ENCODE data around the gene ZNF665.
A peak's percentile ranks its signal among the peaks of the same experiment; 100 is the strongest.

The ZNF665 gene

DNA sequence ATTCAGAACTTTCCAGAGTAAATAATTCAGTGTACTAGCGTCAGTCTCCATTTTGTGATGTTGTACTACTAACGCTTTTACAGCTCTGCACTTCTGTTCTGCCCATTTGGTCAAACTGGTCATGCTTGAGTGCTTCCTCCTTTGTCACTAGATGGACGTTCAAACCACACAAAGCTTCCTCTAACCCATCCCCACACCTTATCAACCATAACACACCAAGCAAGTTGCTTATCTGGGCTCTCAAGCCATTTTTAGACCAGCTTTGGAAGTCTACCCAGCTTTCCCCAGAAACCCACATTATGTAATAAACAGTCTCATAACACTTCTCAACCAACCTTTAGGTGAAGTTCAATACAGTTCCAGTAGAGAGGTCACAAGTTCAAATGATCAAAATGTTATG lies 32.0 kb downstream of the ZNF665 start:
- ATAC-seq (ENCODE audit: low read depth) (no peak), DNase-seq (ENCODE audit: low spot score) (no peak)
- H3K9me3 ChIP-seq (ENCODE audit: severe bottlenecking) = peaks cover 14% of the 10 kb centered on the region
- H3K4me3 ChIP-seq (ENCODE audit: severe bottlenecking) = no peak overlapping the region
- H3K4me1 ChIP-seq (ENCODE audit: insufficient read depth, poor library complexity, severe bottlenecking) = no peaks in the 10 kb centered on the region
- H3K36me3 ChIP-seq (ENCODE audit: low read depth) = no peaks in the 10 kb centered on the region
- TF ChIP-seq, protein P1, sequence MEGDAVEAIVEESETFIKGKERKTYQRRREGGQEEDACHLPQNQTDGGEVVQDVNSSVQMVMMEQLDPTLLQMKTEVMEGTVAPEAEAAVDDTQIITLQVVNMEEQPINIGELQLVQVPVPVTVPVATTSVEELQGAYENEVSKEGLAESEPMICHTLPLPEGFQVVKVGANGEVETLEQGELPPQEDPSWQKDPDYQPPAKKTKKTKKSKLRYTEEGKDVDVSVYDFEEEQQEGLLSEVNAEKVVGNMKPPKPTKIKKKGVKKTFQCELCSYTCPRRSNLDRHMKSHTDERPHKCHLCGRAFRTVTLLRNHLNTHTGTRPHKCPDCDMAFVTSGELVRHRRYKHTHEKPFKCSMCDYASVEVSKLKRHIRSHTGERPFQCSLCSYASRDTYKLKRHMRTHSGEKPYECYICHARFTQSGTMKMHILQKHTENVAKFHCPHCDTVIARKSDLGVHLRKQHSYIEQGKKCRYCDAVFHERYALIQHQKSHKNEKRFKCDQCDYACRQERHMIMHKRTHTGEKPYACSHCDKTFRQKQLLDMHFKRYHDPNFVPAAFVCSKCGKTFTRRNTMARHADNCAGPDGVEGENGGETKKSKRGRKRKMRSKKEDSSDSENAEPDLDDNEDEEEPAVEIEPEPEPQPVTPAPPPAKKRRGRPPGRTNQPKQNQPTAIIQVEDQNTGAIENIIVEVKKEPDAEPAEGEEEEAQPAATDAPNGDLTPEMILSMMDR (IDR thresholded peaks at IDR 0.05; ENCODE audit: poor library complexity, severe bottlenecking) = no peak
- no peak overlapping the region for H3K27ac ChIP-seq (ENCODE audit: poor library complexity, severe bottlenecking)
- no peaks in the 10 kb centered on the region for H3K27me3 ChIP-seq (ENCODE audit: insufficient read depth, poor library complexity, severe bottlenecking)

DNA sequence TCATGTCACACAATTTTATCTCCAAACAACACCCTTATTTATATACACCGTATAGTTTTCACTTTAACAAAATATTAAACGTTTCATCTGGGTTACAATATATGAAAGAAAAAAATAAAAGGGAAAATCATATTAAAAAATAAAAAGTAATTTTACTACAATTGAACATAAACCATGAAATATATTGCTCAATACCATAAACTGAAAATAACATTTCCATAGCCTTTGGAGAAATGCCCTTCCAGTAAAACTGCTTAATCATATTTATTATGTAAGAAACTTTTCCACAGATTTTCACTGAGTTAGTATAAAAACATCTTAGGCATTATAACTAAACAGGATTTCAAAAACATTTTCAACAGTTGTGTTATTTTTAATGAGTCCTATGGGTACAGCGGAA lies 32.8 kb downstream of the ZNF665 start:
- TF ChIP-seq, protein P1 (IDR thresholded peaks at IDR 0.05; ENCODE audit: poor library complexity, severe bottlenecking) = no peak
- Histone ChIP-seq H3K27ac (ENCODE audit: poor library complexity, severe bottlenecking) (no peak overlapping the region), H3K4me3 (ENCODE audit: severe bottlenecking) (no peak overlapping the region), H3K27me3 (ENCODE audit: insufficient read depth, poor library complexity, severe bottlenecking) (no peaks in the 10 kb centered on the region), H3K36me3 (ENCODE audit: low read depth) (peaks cover 3% of the 10 kb centered on the region; the same call in 1 of the 2 replicates), H3K4me1 (ENCODE audit: insufficient read depth, poor library complexity, severe bottlenecking) (no peaks in the 10 kb centered on the region), H3K9me3 (ENCODE audit: severe bottlenecking) (peaks cover 7% of the 10 kb centered on the region)
- ATAC-seq (ENCODE audit: low read depth) (no peak), DNase-seq (ENCODE audit: low spot score) (no peak)

DNA sequence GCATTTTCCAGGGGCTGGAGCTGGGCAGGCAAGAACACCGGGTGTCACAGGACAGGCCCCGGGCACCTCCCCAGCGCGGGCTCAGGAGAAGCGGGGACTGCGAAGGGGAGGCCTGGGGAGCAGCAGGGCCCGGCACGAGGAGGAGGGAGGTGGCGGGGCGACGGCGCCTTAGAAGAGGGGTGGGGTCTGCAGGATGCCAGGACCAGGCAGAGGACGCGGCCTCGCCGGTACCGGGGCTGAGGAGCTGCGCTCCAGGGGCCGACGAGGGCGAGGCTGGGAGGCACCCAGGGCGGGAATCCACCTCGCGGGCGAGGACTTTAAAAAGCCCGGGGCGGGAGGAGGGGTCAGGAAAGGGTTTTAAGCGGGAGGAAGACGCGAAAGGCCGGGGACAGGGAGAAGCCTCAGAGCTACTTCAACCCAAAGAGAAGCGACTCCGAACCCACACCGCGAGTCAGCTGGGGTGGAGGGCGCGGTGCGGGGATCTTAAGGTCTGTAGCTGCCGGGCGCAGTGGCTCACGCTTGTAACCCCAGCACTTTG lies 35.0 kb downstream of the ZNF665 start:
- DNase-seq (ENCODE audit: low spot score) (no peak), ATAC-seq (ENCODE audit: low read depth) (peak; percentile 58)
- Histone ChIP-seq H3K4me3 (ENCODE audit: severe bottlenecking) (peak overlapping the region; percentile 63), H3K36me3 (ENCODE audit: low read depth) (peaks cover 6% of the 10 kb centered on the region; the same call in 1 of the 2 replicates), H3K27ac (ENCODE audit: poor library complexity, severe bottlenecking) (peak overlapping the region; percentile 15), H3K4me1 (ENCODE audit: insufficient read depth, poor library complexity, severe bottlenecking) (no peaks in the 10 kb centered on the region), H3K9me3 (ENCODE audit: severe bottlenecking) (peaks cover 4% of the 10 kb centered on the region), H3K27me3 (ENCODE audit: insufficient read depth, poor library complexity, severe bottlenecking) (no peaks in the 10 kb centered on the region)
- TF ChIP-seq, protein P1 (IDR thresholded peaks at IDR 0.05; ENCODE audit: poor library complexity, severe bottlenecking) = no peak

DNA sequence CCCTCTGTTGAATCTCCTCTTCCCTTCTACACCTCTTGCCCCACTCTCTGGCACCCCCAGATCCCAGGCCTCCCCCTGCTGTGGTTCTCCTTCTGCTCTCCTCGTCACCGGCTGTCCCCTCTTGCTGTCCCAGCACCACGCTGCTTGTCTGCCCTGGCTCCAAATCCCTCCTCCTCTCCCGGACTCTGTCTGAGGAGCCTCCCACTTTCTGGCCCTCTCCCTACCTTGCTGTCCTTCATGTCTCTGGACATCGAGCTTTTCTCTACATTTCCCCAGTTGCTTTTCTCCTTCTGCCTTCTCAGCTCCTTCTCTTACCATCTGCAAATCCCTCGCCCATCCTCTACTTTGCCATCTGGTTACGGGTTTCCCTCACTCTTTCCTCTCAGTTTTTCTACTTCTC lies 35.5 kb downstream of the ZNF665 start:
- peak overlapping the region; percentile 15 for H3K27ac ChIP-seq (ENCODE audit: poor library complexity, severe bottlenecking)
- ATAC-seq (ENCODE audit: low read depth) (peak; percentile 24; the same call in 1 of the 3 replicates), DNase-seq (ENCODE audit: low spot score) (no peak)
- H3K27me3 ChIP-seq (ENCODE audit: insufficient read depth, poor library complexity, severe bottlenecking) = no peaks in the 10 kb centered on the region
- peaks cover 4% of the 10 kb centered on the region for H3K9me3 ChIP-seq (ENCODE audit: severe bottlenecking)
- H3K4me1 ChIP-seq (ENCODE audit: insufficient read depth, poor library complexity, severe bottlenecking) = no peaks in the 10 kb centered on the region
- TF ChIP-seq, protein P1 (IDR thresholded peaks at IDR 0.05; ENCODE audit: poor library complexity, severe bottlenecking) = no peak
- peak overlapping the region; percentile 63 for H3K4me3 ChIP-seq (ENCODE audit: severe bottlenecking)
- peaks cover 6% of the 10 kb centered on the region; the same call in 1 of the 2 replicates for H3K36me3 ChIP-seq (ENCODE audit: low read depth)

DNA sequence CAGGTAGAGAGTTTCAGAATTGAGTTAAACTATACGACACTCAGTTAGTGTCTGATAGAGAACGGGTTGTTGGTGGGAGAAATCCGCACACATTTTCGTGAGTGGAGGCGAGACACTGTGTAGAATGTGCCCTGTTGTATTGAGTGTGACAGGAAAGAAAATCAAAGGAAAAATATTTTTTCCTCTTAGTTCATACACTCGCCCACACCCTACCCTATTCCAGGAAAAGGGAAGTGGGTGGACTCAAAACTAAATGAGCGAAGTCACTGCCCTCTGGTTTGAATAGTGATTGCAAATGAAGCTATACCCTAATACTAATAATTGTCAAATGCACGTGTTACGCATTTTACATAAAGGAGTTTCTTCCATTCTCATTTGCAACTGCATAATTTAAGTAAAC lies 36.3 kb downstream of the ZNF665 start:
- no peak overlapping the region for H3K27ac ChIP-seq (ENCODE audit: poor library complexity, severe bottlenecking)
- no peak overlapping the region for H3K4me3 ChIP-seq (ENCODE audit: severe bottlenecking)
- peaks cover 10% of the 10 kb centered on the region; the same call in 1 of the 2 replicates for H3K36me3 ChIP-seq (ENCODE audit: low read depth)
- no peak for ATAC-seq (ENCODE audit: low read depth)
- TF ChIP-seq, protein P1 (IDR thresholded peaks at IDR 0.05; ENCODE audit: poor library complexity, severe bottlenecking) = no peak
- no peaks in the 10 kb centered on the region for H3K27me3 ChIP-seq (ENCODE audit: insufficient read depth, poor library complexity, severe bottlenecking)
- DNase-seq (ENCODE audit: low spot score) = no peak
- peaks cover 4% of the 10 kb centered on the region for H3K9me3 ChIP-seq (ENCODE audit: severe bottlenecking)
- no peaks in the 10 kb centered on the region for H3K4me1 ChIP-seq (ENCODE audit: insufficient read depth, poor library complexity, severe bottlenecking)
